ENCODE data around the gene G3BP2.

- no peak for TF ChIP-seq YY1 (IDR thresholded peaks at IDR 0.05)
- TF ChIP-seq, protein P1, sequence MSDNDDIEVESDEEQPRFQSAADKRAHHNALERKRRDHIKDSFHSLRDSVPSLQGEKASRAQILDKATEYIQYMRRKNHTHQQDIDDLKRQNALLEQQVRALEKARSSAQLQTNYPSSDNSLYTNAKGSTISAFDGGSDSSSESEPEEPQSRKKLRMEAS (IDR thresholded peaks at IDR 0.05): no peak
- TF ChIP-seq TAF1 (conservative IDR thresholded peaks at IDR 0.05): no peak
- TF ChIP-seq, protein P2, sequence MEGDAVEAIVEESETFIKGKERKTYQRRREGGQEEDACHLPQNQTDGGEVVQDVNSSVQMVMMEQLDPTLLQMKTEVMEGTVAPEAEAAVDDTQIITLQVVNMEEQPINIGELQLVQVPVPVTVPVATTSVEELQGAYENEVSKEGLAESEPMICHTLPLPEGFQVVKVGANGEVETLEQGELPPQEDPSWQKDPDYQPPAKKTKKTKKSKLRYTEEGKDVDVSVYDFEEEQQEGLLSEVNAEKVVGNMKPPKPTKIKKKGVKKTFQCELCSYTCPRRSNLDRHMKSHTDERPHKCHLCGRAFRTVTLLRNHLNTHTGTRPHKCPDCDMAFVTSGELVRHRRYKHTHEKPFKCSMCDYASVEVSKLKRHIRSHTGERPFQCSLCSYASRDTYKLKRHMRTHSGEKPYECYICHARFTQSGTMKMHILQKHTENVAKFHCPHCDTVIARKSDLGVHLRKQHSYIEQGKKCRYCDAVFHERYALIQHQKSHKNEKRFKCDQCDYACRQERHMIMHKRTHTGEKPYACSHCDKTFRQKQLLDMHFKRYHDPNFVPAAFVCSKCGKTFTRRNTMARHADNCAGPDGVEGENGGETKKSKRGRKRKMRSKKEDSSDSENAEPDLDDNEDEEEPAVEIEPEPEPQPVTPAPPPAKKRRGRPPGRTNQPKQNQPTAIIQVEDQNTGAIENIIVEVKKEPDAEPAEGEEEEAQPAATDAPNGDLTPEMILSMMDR (IDR thresholded peaks at IDR 0.05; ENCODE audit: low read depth, low read length, missing input control): no peak
- no peak for TF ChIP-seq RXRA (IDR thresholded peaks at IDR 0.05)
- TF ChIP-seq ZBTB33 (IDR thresholded peaks at IDR 0.05): no peak
- TF ChIP-seq SP1 (IDR thresholded peaks at IDR 0.05): no peak
Observed at GRCh38 chr4:75717408-75717807, 44.2 kb upstream of the G3BP2 start.
